Bronchial epithelial cell (primary cell): ENCODE results near the gene SLC39A11. TPM values are rescaled to one million over a fixed set of nuclear protein-coding genes. Genes with fewer than 3 reads are reported as not detected.

Source experiments
- DNase-seq: peaks from one replicate; pipeline ENCODE4 v3.0.0-alpha.2; 2010; ENCODE audit warnings: low read depth
- FAIRE-seq: peaks from 2 replicates; lab custom pipeline; 2011; peaks lifted over from hg19 to GRCh38; lab: Jason Lieb, UNC
- H3K27me3 ChIP-seq: 2 replicates; pipeline ENCODE4 v1.5.1; 2011; ENCODE audit warnings: low read length; ENCODE audit not compliant: control insufficient read depth, insufficient read depth
- H3K36me3 ChIP-seq: 2 replicates; pipeline ENCODE4 v1.5.1; 2011; ENCODE audit warnings: low read length; ENCODE audit not compliant: control insufficient read depth, insufficient read depth
- H3K4me3 ChIP-seq: 2 replicates; pipeline ENCODE4 v1.5.1; 2011; ENCODE audit warnings: mild to moderate bottlenecking, low read depth, low read length, control low read depth
- CTCF ChIP-seq: IDR thresholded peaks from 2 replicates; pipeline ENCODE4 v1.5.1; 2011; ENCODE audit warnings: mild to moderate bottlenecking, moderate library complexity, low read length, control low read depth, inconsistent platforms; ENCODE audit not compliant: insufficient read depth, severe bottlenecking
- total RNA-seq: library from RNA; depleted of rRNA; stranded (reverse); fragments of >200 nt; gene quantifications from 2 replicates; pipeline ENCODE4 v1.2.1, GENCODE V29; 2014

The SLC39A11 gene
- total RNA-seq, 1 donor from 2014 or later = 23.4 TPM

GRCh38 chr17:73105431-73105830, 12.9 kb upstream of the SLC39A11 start:
- TF ChIP-seq CTCF = no peak
- Histone ChIP-seq H3K36me3 (no peaks in the 10 kb centered on the region), H3K4me3 (no peak overlapping the region), H3K27me3 (no peaks in the 10 kb centered on the region)
- DNase-seq (no peak), FAIRE-seq (no peak)

GRCh38 chr17:73104450-73104849, 12.0 kb upstream of the SLC39A11 start:
- TF ChIP-seq CTCF = no peak
- FAIRE-seq = no peak

GRCh38 chr17:73103641-73104335, 11.3 kb upstream of the SLC39A11 start:
- Histone ChIP-seq H3K36me3 (no peaks in the 10 kb centered on the region), H3K4me3 (no peak overlapping the region), H3K27me3 (no peaks in the 10 kb centered on the region)
- TF ChIP-seq CTCF = no peak
- FAIRE-seq (no peak), DNase-seq (peak; percentile 57)

More at GRCh38 chr17:73104450-73104849, 12.0 kb upstream of the SLC39A11 start:
- Histone ChIP-seq H3K4me3 (no peak overlapping the region), H3K27me3 (no peaks in the 10 kb centered on the region), H3K36me3 (no peaks in the 10 kb centered on the region)
- no peak for DNase-seq

- TF ChIP-seq CTCF = no peak
- no peak for FAIRE-seq
- Histone ChIP-seq H3K27me3 (no peaks in the 10 kb centered on the region), H3K36me3 (no peaks in the 10 kb centered on the region), H3K4me3 (no peak overlapping the region)
- no peak for DNase-seq
These were observed 8.5 kb upstream of the SLC39A11 start for GRCh38 chr17:73101031-73101430.

GRCh38 chr17:73100363-73100762, 7.9 kb upstream of the SLC39A11 start:
- DNase-seq (no peak), FAIRE-seq (no peak)
- Histone ChIP-seq H3K27me3 (peaks cover under 1% of the 10 kb centered on the region), H3K4me3 (no peak overlapping the region), H3K36me3 (no peaks in the 10 kb centered on the region)
- TF ChIP-seq CTCF = no peak

DNA sequence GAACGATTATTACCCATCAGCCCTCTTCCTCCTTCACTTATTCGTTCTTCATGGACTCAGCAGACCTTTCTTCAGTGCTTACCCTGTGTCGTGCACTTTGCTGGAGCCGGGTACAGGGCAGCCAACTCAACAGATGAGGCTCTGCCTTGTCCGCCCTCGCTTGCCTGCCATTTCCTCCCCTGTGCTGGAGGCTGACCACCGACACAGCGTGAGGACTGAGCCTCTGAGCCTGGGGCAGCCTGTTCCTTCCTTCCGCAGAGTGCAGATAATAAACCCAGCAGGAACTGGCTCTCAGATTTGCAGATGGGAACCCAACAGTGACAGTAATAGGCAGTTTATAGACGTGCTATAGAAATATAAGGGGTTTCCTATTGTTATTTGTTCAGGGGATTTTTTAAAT, 7.0 kb upstream of the SLC39A11 start:
- DNase-seq = no peak
- FAIRE-seq = no peak
- TF ChIP-seq CTCF = no peak
- Histone ChIP-seq H3K4me3 (no peak overlapping the region), H3K27me3 (peaks cover 2% of the 10 kb centered on the region), H3K36me3 (no peaks in the 10 kb centered on the region)
